Adrenal gland (tissue), 12 donors: ENCODE results near the gene TNNI3K. TPM values are rescaled to one million over a fixed set of nuclear protein-coding genes. Genes with fewer than 3 reads are reported as not detected.

Source experiments
- DNase-seq, 7 donors: peaks; one replicate each; pipeline ENCODE4 v3.0.0-alpha.2; 2019 to 2020
- H3K27ac ChIP-seq, 5 donors: fragments of 200-600 bp; sonication (generic) in 4 of 5; 1 replicate in 3 of 5; 2 replicates in 2 of 5; pipeline versions ENCODE4 v1.5.1 to v1.8.0; 2016 to 2020; ENCODE audit warnings: mild to moderate bottlenecking in 1 of 5
- H3K27me3 ChIP-seq: fragments of 200-600 bp; 2 replicates; pipeline ENCODE4 v1.8.0; 2021
- H3K36me3 ChIP-seq, 2 donors: fragments of 200-600 bp; replicated peaks in 1 of 2; 1 replicate in 1 of 2; 2 replicates in 1 of 2; pipeline versions ENCODE4 v1.5.1 to v1.8.0; 2018 to 2022
- H3K4me1 ChIP-seq, 2 donors: fragments of 200-600 bp; replicated peaks in 1 of 2; 1 replicate in 1 of 2; 2 replicates in 1 of 2; pipeline versions ENCODE4 v1.5.1 to v1.8.0; 2018 to 2021
- H3K4me3 ChIP-seq, 4 donors: fragments of 200-600 bp; sonication (generic) in 3 of 4; one replicate each; pipeline ENCODE4 v1.5.1; 2016 to 2018
- H3K9me3 ChIP-seq, 3 donors: fragments of 200-600 bp; sonication (generic) in 1 of 3; replicated peaks in 1 of 3; 1 replicate in 2 of 3; 2 replicates in 1 of 3; pipeline versions ENCODE4 v1.5.1 to v1.8.0; 2016 to 2021
- CTCF ChIP-seq, 6 experiments: fragments of 450-650 bp in 4 of 6; fragments of 200-600 bp in 2 of 6; sonication (generic) in 1 of 6; IDR thresholded peaks; 1 replicate in 5 of 6; 2 replicates in 1 of 6; pipeline versions ENCODE4 v1.5.1 to v1.8.0; 2016 to 2021; ENCODE audit warnings: antibody characterized with exemption in 6 of 6, mild to moderate bottlenecking in 2 of 6, moderate library complexity in 1 of 6
- POLR2A ChIP-seq, 2 donors: fragments of 450-650 bp; IDR thresholded peaks; one replicate each; pipeline ENCODE4 v1.6.1; 2017; ENCODE audit warnings: antibody characterized with exemption in 2 of 2, mild to moderate bottlenecking in 2 of 2, moderate library complexity in 1 of 2
- WGBS, 4 donors: extraction: QIAGEN DNeasy Blood & Tissue Kit in 2 of 4; methylation state at CpG; one replicate each; pipeline versions ENCODE4 v1.1.5 to v1.1.7; 2013 to 2017; 5-methylcytosine and 5-hydroxymethylcytosine counted together
- intact Hi-C, 2 donors: fragments of 100-400 bp; cut with DNase I; formaldehyde crosslinking; loops; one replicate each; pipeline versions ENCODE4 v1.14.1 to v1.15.0; 2022 to 2023
- polyA plus RNA-seq, 3 donors: library from polyadenylated mRNA; stranded (reverse); fragments of 200-250 nt in 2 of 3; fragments of 350-450 nt in 1 of 3; fragmentation: Illumina TruSeq in 1 of 3; extraction: RNeasy Lipid Tissue Mini Kit (QIAGEN cat#74804) in 1 of 3; gene quantifications; one replicate each; pipeline ENCODE4 v1.2.3, GENCODE V29; 2013 to 2014
- total RNA-seq, 9 donors: library from RNA; depleted of rRNA in 4 of 9; stranded (reverse); fragments of >200 nt in 4 of 9; fragments of 120-200 nt in 1 of 9; fragmentation: NEBNext Ultra II Directional in 1 of 9; extraction: Animal tissue kit (Norgen Biotek cat#: 25700) in 1 of 9; gene quantifications; one replicate each; pipeline versions ENCODE4 v1.1.0 to v1.2.4, GENCODE V29; 2013 to 2023
- donor health status: healthy with polysubstance abuse.
- donor health status: Bipolar disorder and iron deficiency.
- donor health status: DM: yes; HTN: yes; CAD: no.
- donor health status: DM: no; HTN: no; CAD: no.
- donor health status: DM: no; HTN: no; CAD: no.
- donor health status: DM: yes; HTN: yes; CAD: no.

TNNI3K gene
- total and polyA plus RNA-seq, 12 donors = 0.88 to 7.9 (median 2.1) TPM

DNA sequence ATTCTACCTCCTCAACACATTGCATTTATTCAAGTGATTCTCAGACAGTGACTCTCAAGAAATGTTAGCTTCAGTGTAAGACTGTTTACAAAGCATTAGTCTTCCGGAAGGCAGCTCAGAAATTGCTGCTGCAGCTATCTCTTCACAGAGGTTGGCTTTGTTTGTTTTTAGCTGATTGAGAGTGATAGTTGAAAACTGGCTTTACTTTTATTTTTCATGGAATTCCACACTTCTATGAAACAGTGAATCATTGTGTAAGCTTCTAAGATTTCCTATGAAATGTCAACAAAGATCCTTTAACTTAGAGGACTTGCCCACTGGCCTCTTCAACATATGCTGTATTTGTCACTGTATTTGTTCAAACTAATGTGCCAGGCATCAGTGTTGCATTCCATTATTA is 121.3 kb downstream of the TNNI3K start:
- no peaks in the 10 kb centered on the region for H3K4me1 ChIP-seq
- H3K27ac ChIP-seq = no peak overlapping the region
- 78 to 87% (median 80%) methylated on average over 1 of the region's 1 CpG for WGBS, 4 donors
- intact Hi-C loops = no loop called here
- TF ChIP-seq POLR2A (IDR thresholded peaks at IDR 0.05) (no peak), CTCF (IDR thresholded peaks at IDR 0.05) (no peak)
- no peak for DNase-seq
- H3K9me3 ChIP-seq = no peaks in the 10 kb centered on the region
- no peaks in the 10 kb centered on the region for H3K36me3 ChIP-seq
- no peak overlapping the region for H3K4me3 ChIP-seq
- no peaks in the 10 kb centered on the region for H3K27me3 ChIP-seq

- Histone ChIP-seq H3K27ac (no peak overlapping the region), H3K27me3 (no peaks in the 10 kb centered on the region), H3K4me3 (no peak overlapping the region), H3K36me3 (no peaks in the 10 kb centered on the region), H3K4me1 (no peaks in the 10 kb centered on the region), H3K9me3 (no peaks in the 10 kb centered on the region)
- 81 to 89% (median 85%) methylated on average over 3 of the region's 3 CpGs for WGBS, 4 donors
- intact Hi-C loops = no loop called here
- DNase-seq = no peak
- no peak for TF ChIP-seq POLR2A (IDR thresholded peaks at IDR 0.05)
- TF ChIP-seq CTCF (IDR thresholded peaks at IDR 0.05) = no peak
Measured at GRCh38 chr1:74357150-74357549, 122.0 kb downstream of the TNNI3K start.

DNA sequence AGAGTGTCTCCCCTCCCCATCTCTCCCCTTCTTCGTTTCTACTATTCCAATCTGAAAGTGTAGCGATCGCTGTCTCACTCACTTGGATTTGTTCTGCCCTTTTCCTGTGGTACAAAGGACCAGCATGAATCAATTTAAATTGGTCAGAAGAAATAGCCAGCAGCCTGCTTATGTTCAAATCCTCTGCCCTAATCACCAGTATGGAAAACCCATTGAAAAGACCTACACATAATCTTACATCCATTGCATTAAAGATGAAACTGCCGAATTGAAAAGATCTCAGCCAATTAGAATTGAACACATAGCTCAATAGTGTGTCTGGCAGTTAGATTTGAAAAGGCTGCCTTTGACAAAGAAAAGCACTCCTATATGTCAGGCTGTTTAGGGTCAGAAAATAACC is 122.6 kb downstream of the TNNI3K start:
- intact Hi-C loops = no loop called here
- TF ChIP-seq CTCF (IDR thresholded peaks at IDR 0.05) (no peak), POLR2A (IDR thresholded peaks at IDR 0.05) (no peak)
- no peak for DNase-seq
- WGBS, 4 donors = 76 to 87% (median 82%) methylated on average over 4 of the region's 4 CpGs
- no peaks in the 10 kb centered on the region for H3K9me3 ChIP-seq
- H3K4me1 ChIP-seq = no peaks in the 10 kb centered on the region
- H3K27me3 ChIP-seq = no peaks in the 10 kb centered on the region
- H3K36me3 ChIP-seq = no peaks in the 10 kb centered on the region
- no peak overlapping the region for H3K4me3 ChIP-seq
- no peak overlapping the region for H3K27ac ChIP-seq

DNA sequence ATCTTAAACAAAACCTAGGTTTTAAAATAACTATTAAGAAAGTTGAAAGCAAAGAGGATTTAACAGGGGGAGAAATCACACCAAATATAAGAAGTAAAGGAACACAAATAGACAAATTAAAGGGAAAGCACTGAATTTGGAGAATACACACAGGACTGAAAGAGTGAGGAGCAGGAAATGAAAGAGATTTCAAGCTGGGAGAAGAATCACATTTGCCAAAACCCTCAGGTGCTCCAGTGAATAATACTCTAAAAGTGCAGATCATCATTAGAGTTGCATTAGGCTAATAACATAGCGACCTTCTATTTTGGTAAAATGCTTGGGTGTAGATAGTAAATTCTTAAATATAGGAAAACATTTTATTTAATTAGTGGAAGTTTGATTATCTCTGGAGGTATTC is 127.5 kb downstream of the TNNI3K start:
- no peak overlapping the region for H3K27ac ChIP-seq
- DNase-seq = no peak
- TF ChIP-seq CTCF (IDR thresholded peaks at IDR 0.05) (no peak), POLR2A (IDR thresholded peaks at IDR 0.05) (no peak)
- no peak overlapping the region for H3K4me3 ChIP-seq
- WGBS, 4 donors = 83 to 90% (median 89%) methylated on average over 1 of the region's 1 CpG
- intact Hi-C loops = no loop called here
- no peaks in the 10 kb centered on the region for H3K36me3 ChIP-seq
- H3K4me1 ChIP-seq = no peaks in the 10 kb centered on the region
- H3K9me3 ChIP-seq = no peaks in the 10 kb centered on the region
- no peaks in the 10 kb centered on the region for H3K27me3 ChIP-seq
